GM18861 (cell line): ENCODE measurements around the gene CEP83.
A peak's percentile ranks its signal among the peaks of the same experiment; 100 is the strongest.
"Not testable (repeated sequence)": the region's sequence is repeated elsewhere in the genome, so short reads cannot be mapped to it uniquely, and the experiment has no call there.

Experiments used
- ATAC-seq: cut with Tn5 transposase; IDR thresholded peaks from one replicate; pipeline ENCODE4 v1.9.1; 2021; ENCODE audit not compliant: unreplicated experiment

The CEP83 gene

GRCh38 chr12:94459728-94460615 lies at the start of gene CEP83:
CEP83 (minus strand) TSS chr12:94459867; CDS start chr12:94412490, 47,377 bp downstream.
- ATAC-seq, result peak; percentile 94

GRCh38 chr12:94509317-94509716 lies 49.6 kb upstream of the CEP83 start:
- no peak for ATAC-seq

- ATAC-seq, result no peak
Observed at GRCh38 chr12:94507455-94507854, 47.8 kb upstream of the CEP83 start.

- no peak for ATAC-seq
Observed at GRCh38 chr12:94504386-94504785, 44.7 kb upstream of the CEP83 start.

GRCh38 chr12:94503619-94504018 lies 44.0 kb upstream of the CEP83 start:
- no peak for ATAC-seq

GRCh38 chr12:94500831-94501567 lies 41.3 kb upstream of the CEP83 start:
- ATAC-seq, result no peak

- no peak for ATAC-seq
Observed at GRCh38 chr12:94498698-94499097, 39.0 kb upstream of the CEP83 start.

- ATAC-seq, result no peak
Observed at GRCh38 chr12:94498073-94498472, 38.4 kb upstream of the CEP83 start.

GRCh38 chr12:94495445-94496115 lies 35.9 kb upstream of the CEP83 start:
- no peak for ATAC-seq

- no peak for ATAC-seq
Observed at GRCh38 chr12:94491489-94491888, 31.8 kb upstream of the CEP83 start.

GRCh38 chr12:94488463-94488862 lies 28.8 kb upstream of the CEP83 start:
- peak; percentile 92 for ATAC-seq

GRCh38 chr12:94481734-94482133 lies 22.1 kb upstream of the CEP83 start:
- no peak for ATAC-seq

- no peak for ATAC-seq
Observed at GRCh38 chr12:94469522-94469921, 9.9 kb upstream of the CEP83 start.

- no peak for ATAC-seq
Observed at GRCh38 chr12:94460616-94460959, 921 bp upstream of the CEP83 start.

GRCh38 chr12:94458877-94459727 lies 565 bp downstream of the CEP83 start:
- ATAC-seq, result no peak

GRCh38 chr12:94457311-94457710 lies 2.4 kb downstream of the CEP83 start:
- ATAC-seq, result no peak

- ATAC-seq, result not testable (repeated sequence)
Observed at GRCh38 chr12:94454318-94454717, 5.3 kb downstream of the CEP83 start.

- no peak for ATAC-seq
Observed at GRCh38 chr12:94445662-94446061, 14.0 kb downstream of the CEP83 start.

- ATAC-seq, result no peak
Observed at GRCh38 chr12:94437303-94437702, 22.4 kb downstream of the CEP83 start.

GRCh38 chr12:94435511-94435927 lies 24.1 kb downstream of the CEP83 start:
- ATAC-seq, result no peak

- ATAC-seq, result no peak
Observed at GRCh38 chr12:94434171-94434570, 25.5 kb downstream of the CEP83 start.
